ENCODE measurements around the gene TPGS2. TPM values are rescaled to one million over a fixed set of nuclear protein-coding genes. Genes with fewer than 3 reads are reported as not detected.

TPGS2 gene
- polyA plus RNA-seq, 1 of the 3 experiments (the other 2 are of a cell fraction), result 235 TPM

DNA sequence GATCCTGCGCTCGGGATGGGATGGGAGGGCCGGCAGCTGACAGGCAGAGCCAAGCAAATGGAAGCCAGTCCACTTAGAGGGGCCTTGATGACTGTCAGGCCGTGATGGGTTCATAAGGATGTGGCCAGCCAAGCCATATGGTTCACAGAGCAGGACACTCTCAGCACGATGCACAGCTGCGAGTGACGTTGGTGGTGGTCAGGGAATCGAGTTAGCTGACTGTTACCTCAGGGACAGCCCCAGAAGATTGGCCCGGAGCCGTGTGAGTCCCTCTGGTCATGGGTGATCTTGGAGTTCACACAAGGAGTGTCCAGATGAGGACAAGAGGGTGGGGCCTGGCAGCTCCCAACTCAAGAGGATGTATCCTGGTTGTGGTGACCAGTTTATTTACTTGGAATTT, 70.2 kb downstream of the TPGS2 start:
- peaks cover 9 to 12% of the 10 kb centered on the region in 2 experiments; a peak in 2 of 4 replicates for H3K4me1 ChIP-seq (ENCODE audit: control insufficient read depth in 1 of 2, insufficient read depth in 2 of 2, low read depth in 1 of 2, low read length in 1 of 2)
- peaks cover 0 to 9% of the 10 kb centered on the region in 2 experiments for H3K36me3 ChIP-seq (replicated peaks in 1 of 2; ENCODE audit: control insufficient read depth in 1 of 2, insufficient read depth in 2 of 2, low read length in 1 of 2)
- no peaks in the 10 kb centered on the region for H4K20me1 ChIP-seq (ENCODE audit: insufficient read depth)
- H3K9me3 ChIP-seq, result no peaks in the 10 kb centered on the region
- H3K27ac ChIP-seq (ENCODE audit: low read depth in 2 of 2, low read length in 1 of 2), result no peak overlapping the region; a peak in 1 of 4 replicates
- H3K79me2 ChIP-seq (ENCODE audit: insufficient read depth), result no peaks in the 10 kb centered on the region
- H3K27me3 ChIP-seq (ENCODE audit: insufficient read depth), result no peaks in the 10 kb centered on the region
- no peak overlapping the region for H3K4me2 ChIP-seq
- ChIA-PET POLR2A (no interaction called here), CTCF (interaction anchor here (1.6 to 3.8 kb wide), 2 partner anchors 71 to 79 kb away, joined by 5 to 59 read pairs; no protein-coding TSS in a partner anchor)
- H3F3A ChIP-seq (replicated peaks; ENCODE audit: insufficient read depth), result no peaks in the 10 kb centered on the region
- H3K9ac ChIP-seq, result no peak overlapping the region
- no peak for DNase-seq
- H2AFZ ChIP-seq (ENCODE audit: low read depth), result no peak overlapping the region
- H3K9me2 ChIP-seq, result no peaks in the 10 kb centered on the region
- TF ChIP-seq, protein P1, sequence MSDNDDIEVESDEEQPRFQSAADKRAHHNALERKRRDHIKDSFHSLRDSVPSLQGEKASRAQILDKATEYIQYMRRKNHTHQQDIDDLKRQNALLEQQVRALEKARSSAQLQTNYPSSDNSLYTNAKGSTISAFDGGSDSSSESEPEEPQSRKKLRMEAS (IDR thresholded peaks at IDR 0.05; ENCODE audit: low read depth), result no peak
- TF ChIP-seq MXI1 (IDR thresholded peaks at IDR 0.05; ENCODE audit: low read depth, low read length) (no peak), FOXJ3 (CRISPR knock-in tag; IDR thresholded peaks at IDR 0.05) (no peak), EZH2phosphoT487 (IDR thresholded peaks at IDR 0.05; ENCODE audit: borderline replicate concordance, low read depth) (no peak), POLR2AphosphoS5 (IDR thresholded peaks at IDR 0.05; ENCODE audit: low read depth, low read length) (no peak), YY1 (IDR thresholded peaks at IDR 0.05; ENCODE audit: low read depth) (no peak), NRF1 (IDR thresholded peaks at IDR 0.05; ENCODE audit: low read depth, low read length) (no peak)
- TF ChIP-seq, protein P2, sequence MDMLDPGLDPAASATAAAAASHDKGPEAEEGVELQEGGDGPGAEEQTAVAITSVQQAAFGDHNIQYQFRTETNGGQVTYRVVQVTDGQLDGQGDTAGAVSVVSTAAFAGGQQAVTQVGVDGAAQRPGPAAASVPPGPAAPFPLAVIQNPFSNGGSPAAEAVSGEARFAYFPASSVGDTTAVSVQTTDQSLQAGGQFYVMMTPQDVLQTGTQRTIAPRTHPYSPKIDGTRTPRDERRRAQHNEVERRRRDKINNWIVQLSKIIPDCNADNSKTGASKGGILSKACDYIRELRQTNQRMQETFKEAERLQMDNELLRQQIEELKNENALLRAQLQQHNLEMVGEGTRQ (IDR thresholded peaks at IDR 0.05; ENCODE audit: borderline replicate concordance, low read depth, low read length), result no peak
- H3K4me3 ChIP-seq (ENCODE audit: low read depth in 2 of 2, low read length in 1 of 2), result no peak overlapping the region
- 94% methylated on average over 10 of the region's 10 CpGs for WGBS (ENCODE audit: low lambda C conversion rate)

DNA sequence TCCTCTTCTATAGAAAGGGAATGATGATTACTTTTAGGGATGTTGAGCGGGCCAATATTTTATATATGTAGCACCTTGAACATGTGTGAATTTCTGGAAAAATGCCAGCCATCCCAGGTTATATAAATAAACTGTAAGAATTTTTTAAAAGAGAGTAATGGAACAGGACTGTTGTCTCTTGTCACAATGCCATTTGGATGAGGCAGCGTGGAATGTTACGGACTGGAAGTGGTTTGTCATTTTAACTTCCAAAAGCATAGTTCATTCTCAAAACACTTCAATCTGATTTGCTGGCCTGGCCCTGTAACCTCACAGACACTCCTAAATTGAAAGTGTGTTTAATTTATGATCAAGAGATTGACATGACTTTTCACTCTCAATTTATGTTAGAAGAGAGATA, 70.8 kb downstream of the TPGS2 start:
- Histone ChIP-seq H2AFZ (ENCODE audit: low read depth) (no peak overlapping the region), H3K36me3 (replicated peaks in 1 of 2; ENCODE audit: control insufficient read depth in 1 of 2, insufficient read depth in 2 of 2, low read length in 1 of 2) (peaks cover 0 to 6% of the 10 kb centered on the region in 2 experiments), H3K4me1 (ENCODE audit: control insufficient read depth in 1 of 2, insufficient read depth in 2 of 2, low read depth in 1 of 2, low read length in 1 of 2) (peaks cover 11 to 12% of the 10 kb centered on the region in 2 experiments; a peak in 2 of 4 replicates), H3K4me3 (ENCODE audit: low read depth in 2 of 2, low read length in 1 of 2) (no peak overlapping the region), H3K79me2 (ENCODE audit: insufficient read depth) (no peaks in the 10 kb centered on the region), H3K27me3 (ENCODE audit: insufficient read depth) (no peaks in the 10 kb centered on the region), H3K9me2 (no peaks in the 10 kb centered on the region), H3K9ac (no peak overlapping the region), H3K4me2 (no peak overlapping the region), H4K20me1 (ENCODE audit: insufficient read depth) (no peaks in the 10 kb centered on the region), H3K27ac (ENCODE audit: low read depth in 2 of 2, low read length in 1 of 2) (no peak overlapping the region; a peak in 1 of 4 replicates), H3F3A (replicated peaks; ENCODE audit: insufficient read depth) (no peaks in the 10 kb centered on the region), H3K9me3 (no peaks in the 10 kb centered on the region)
- POLR2A ChIA-PET, result no interaction called here
- no peak for DNase-seq
- CTCF ChIA-PET, result interaction anchor here (0.6 to 3.8 kb wide), 16 partner anchors 9 to 733 kb away, joined by 3 to 59 read pairs (median 4); no protein-coding TSS in a partner anchor
- 92% methylated on average over 3 of the region's 3 CpGs for WGBS (ENCODE audit: low lambda C conversion rate)
- TF ChIP-seq, protein P1 (IDR thresholded peaks at IDR 0.05; ENCODE audit: low read depth), result no peak
- TF ChIP-seq NFIC (IDR thresholded peaks at IDR 0.05; ENCODE audit: borderline replicate concordance), result no peak
- TF ChIP-seq EZH2phosphoT487 (IDR thresholded peaks at IDR 0.05; ENCODE audit: borderline replicate concordance, low read depth), result no peak
- TF ChIP-seq FOSL2 (IDR thresholded peaks at IDR 0.05; ENCODE audit: borderline replicate concordance, low read depth), result no peak
- no peak for TF ChIP-seq GATA2 (CRISPR knock-in tag; IDR thresholded peaks at IDR 0.05)
- no peak for TF ChIP-seq TCF12 (IDR thresholded peaks at IDR 0.05)
- TF ChIP-seq FOXM1 (IDR thresholded peaks at IDR 0.05; ENCODE audit: low read depth), result no peak

Data from SK-N-SH (cell line).